ENCODE measurements around the gene CCDC24.

CCDC24 gene

DNA sequence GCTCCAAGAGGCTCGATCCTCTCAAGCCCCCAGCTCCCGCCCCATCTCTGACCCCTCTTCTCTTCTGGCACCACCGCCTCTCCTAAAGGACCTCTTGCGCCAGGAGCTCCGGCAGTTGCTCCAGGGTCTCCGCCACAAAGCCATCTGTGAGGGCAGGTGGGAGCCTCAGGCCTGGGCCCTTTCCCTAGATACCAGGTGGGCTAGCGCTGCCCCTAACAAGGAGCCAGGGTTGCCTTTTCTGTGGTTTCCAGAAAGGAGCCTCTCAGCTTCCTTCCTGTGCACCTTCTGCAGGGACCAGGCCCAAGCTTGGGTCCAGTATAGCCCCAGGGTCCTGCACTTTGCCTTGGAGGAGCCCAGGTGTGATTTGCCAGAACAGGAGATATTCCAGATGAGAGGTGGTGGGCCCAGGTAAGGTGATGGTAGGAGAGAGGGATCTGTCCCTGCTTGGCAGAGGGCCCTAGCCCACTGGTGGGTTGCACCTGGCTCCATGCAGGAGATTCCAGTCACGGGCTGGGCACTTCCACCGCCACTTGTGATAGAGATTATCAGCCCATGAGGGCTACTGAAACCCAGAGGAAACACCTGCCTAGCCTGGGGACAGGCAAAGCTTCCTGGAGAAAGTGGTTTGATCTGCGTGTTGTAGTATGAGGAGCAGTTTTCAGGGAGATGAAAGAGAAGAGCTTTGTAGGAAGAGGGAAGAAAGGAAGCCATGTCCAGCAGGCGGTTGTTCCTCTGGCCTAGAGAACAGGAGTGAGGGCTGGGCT, 1.0 kb downstream of the CCDC24 start:
- in situ Hi-C loops (cut with HindIII; ENCODE audit: low pct_ligation_motif_present, low pct_unique_long_range_greater_than_20kb, low sequenced_read_pairs) = no loop called here
- DNase-seq = no peak

DNA sequence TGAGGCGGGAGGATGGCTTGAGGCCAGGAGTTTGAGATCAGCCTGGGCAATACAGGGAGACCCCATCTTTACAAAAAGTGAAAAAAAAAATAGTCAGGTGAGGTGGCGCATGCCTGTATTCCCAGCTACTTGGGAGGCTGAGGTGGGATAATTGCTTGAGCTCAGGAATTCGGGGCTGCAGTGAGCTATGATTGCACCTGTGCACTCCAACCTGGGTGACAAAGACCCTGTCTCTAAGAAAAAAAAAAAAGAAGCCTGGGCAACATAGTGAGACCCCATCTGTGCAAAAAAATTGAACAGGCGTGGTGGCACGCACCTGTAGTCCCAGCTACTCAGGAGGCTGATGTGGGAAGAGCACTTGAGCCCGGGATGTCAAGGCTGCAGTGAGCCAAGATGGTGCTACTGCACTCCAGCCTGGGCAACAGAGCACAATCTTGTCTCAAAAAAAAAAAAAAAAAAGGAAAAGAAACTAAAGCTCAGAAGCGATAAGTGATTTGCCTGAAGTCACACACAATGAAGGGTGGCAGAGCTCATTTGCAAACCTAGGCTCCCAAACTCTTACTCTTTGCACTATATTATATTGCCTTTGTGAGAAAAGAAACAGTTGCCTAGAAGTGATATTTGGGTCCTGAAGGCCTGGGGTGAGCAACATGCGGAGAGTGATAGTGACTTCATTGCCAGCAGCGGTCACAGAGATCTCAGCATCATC, 2.0 kb downstream of the CCDC24 start:
- in situ Hi-C loops (cut with HindIII; ENCODE audit: low pct_ligation_motif_present, low pct_unique_long_range_greater_than_20kb, low sequenced_read_pairs) = no loop called here
- no peak for DNase-seq

DNA sequence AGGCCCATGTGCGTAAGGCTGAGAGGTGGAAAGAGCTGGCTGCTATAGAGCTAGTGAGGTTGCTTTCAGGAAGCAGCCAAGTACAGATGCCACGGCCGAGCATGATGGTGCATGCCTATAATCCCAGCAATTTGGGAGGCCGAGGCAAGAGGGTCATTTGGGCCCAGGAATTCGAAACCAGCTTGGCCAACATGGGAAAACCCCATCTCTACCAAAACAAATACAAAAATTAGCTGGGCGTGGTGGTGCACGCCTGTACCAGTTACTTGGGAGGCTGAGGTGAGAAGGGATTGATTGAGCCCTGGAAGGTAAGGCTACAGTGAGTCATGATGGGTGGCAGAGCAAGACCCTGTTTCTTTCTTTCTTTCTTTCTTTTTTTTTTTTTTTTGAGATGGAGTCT, 2.7 kb downstream of the CCDC24 start:
- in situ Hi-C loops (cut with HindIII; ENCODE audit: low pct_ligation_motif_present, low pct_unique_long_range_greater_than_20kb, low sequenced_read_pairs) = no loop called here
- DNase-seq = no peak

DNA sequence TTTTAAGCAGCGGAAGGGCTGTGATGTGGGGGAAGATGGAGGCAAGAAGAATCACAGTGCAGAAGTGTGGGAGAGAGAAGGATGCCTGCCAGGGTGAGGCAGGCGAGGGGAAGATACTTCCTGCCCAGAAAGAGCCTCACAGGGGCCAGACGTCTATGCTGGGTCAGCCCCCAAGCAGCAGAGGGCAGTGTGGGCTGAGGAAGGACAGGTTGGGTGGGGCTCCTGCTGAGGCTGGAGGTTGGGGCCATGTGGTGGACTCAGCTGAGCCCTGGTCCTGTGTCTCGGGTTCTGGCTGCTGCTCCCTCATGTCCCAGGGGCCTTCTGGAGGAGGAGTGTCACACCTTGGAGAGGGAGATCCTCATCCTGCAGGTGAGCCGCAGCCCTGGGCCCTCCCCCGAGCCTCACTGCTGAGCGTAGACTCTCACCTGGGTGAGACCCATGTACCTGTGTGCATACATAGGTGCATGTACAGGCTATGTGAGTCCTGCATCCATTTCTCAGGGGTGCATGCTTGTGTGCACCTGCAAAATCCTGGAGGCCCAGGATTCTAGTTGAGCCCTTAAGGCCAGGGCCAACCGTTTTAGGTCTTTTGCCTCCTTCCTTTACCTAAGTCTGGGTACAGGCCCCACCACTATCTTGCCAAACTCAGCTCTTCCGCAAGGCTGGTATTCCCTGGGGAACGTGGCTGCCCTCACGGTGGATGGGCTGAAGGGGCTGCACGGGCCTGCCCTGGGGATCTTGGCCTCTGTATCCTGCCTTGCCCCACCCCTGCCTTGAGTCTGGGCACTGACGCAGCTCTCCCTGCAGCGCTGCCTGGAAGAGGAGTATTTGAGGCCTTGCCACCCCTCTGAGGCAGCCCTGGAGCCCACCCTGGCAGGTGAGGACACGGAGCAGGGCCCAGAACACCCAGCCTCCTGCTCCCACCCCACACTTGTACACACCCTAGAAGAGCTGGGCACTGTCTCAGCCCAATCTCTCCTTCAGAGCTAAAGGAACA, 3.7 kb downstream of the CCDC24 start:
- DNase-seq = peak; percentile 36
- in situ Hi-C loops (cut with HindIII; ENCODE audit: low pct_ligation_motif_present, low pct_unique_long_range_greater_than_20kb, low sequenced_read_pairs) = no loop called here

DNA sequence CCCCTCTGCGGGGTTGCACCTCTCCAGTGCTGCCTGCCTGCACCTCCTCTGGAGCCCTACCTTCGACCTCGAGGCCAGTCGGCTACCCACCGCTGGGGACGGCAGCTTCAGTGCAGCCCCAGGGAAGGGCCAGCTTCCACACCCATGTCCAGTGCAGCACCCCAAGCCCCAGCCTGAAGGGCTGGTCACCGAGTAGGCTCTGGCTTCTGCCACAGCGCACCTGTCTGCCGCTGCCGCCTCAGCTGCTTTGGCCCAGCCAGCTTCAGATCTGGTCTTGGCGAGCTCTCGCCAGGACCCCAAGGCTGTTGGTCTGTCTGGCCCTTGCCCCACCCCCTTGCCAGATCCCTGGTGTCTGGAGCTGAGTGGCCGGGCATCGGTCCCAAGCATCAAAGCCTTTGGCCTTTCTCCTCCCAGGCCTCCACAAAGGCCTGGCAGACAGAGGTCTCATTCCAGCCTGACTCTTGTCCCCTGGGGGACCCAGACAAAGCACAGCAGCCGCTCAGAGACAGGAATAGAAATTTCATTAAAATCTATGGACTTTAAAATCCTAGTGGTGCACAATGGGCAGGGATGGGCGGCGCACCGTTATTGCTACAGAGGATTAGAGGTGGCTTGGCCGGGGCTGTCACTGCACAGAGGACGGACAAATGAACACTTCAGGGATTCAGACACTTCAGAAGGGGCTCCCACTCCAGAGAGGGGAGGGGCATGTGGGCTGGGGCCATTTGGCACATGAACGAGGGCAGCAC, 4.8 kb downstream of the CCDC24 start:
- in situ Hi-C loops (cut with HindIII; ENCODE audit: low pct_ligation_motif_present, low pct_unique_long_range_greater_than_20kb, low sequenced_read_pairs) = no loop called here
- no peak for DNase-seq

DNA sequence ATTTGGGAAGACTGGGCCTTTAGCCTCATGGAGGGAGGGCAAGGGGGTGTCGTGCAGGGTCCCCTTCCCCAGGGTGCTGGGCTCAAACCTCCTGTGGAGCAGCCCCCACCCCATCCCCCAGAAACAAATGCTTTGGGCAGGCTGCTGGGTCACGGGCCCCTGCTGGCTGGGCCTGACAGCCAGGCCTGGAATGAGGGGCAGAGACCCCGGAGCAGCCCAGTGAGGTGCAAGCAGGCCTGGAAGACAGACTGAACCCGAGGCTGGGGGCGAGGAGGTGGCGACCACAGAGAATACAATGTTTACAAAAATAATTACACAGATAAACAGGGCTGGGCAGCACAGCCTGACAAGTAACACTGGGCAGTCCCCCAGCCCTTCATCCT, 5.3 kb downstream of the CCDC24 start:
- in situ Hi-C loops (cut with HindIII; ENCODE audit: low pct_ligation_motif_present, low pct_unique_long_range_greater_than_20kb, low sequenced_read_pairs) = no loop called here
- no peak for DNase-seq

DNA sequence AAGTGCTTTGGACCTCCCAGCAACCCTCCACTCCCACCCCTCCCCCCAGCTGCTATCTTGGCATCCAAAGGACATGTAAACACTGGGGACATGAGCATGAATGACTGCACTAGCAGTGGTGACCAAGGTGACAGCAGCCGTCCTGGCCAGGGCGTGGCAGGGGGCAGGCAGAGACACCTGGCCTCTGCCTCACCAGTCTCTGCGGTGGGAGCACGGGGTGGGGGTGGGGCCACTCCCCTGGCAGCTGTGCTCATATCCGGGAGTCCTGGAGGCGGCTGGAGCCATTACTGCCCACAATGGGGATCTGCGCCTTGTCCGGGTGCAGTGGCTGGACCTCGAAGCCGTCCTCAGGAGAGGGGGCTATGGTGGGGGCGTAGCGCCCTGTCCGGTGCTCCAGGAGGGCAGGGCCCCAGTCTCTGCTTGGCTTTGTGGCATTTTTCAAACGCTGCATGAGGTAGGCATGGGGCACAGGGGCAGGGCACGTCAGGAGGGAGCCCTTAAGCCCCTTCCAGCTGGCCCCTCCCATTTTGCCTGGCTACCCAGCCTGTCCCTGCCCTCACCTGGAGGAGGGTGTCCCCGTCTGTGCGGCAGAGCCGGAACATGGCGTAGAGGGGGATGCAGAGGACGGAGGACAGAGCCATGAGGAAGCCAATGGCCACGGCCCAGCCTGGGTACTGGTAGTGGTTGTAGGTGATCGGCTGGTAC, 6.0 kb downstream of the CCDC24 start:
- in situ Hi-C loops (cut with HindIII; ENCODE audit: low pct_ligation_motif_present, low pct_unique_long_range_greater_than_20kb, low sequenced_read_pairs) = no loop called here
- DNase-seq = no peak

DNA sequence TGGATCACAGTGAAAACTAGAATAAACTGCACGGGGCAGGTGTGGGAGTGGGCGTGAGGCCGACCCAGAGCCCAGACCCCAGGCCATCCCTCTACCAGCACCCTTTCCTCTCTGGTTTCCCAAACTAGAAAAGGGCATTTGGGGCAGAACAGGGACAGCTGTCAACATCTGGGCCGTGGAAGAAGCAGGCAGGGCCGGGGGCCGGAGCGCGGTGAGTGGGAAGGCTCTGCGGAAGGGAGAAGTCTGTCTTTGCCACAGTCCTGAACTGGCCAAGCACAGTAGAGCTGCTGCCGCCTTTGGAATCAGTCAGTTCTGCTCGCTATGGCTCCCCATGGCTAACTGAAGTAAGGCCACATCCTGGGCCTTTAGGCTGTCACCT, 6.6 kb downstream of the CCDC24 start:
- in situ Hi-C loops (cut with HindIII; ENCODE audit: low pct_ligation_motif_present, low pct_unique_long_range_greater_than_20kb, low sequenced_read_pairs) = no loop called here
- DNase-seq = no peak

DNA sequence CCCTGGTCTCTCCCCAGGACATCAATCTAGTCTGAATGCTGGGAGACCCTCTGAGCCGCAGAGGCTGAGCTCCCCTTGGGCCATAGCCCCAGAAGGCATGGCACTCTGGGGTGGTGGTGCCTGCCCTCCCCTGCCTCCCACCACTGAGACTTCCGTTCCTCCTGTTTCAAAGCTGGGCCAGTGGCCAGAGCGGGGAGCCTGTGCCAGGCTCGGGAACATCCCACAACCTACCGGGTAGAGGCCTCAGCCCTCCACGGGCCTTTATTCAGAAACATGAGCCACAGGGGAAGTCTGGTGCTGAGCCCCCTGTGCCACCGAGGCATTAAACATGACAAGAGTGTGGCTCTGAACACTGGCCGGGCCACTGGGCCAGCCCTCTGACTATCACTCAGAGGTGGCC, 8.1 kb downstream of the CCDC24 start:
- in situ Hi-C loops (cut with HindIII; ENCODE audit: low pct_ligation_motif_present, low pct_unique_long_range_greater_than_20kb, low sequenced_read_pairs) = no loop called here
- no peak for DNase-seq

DNA sequence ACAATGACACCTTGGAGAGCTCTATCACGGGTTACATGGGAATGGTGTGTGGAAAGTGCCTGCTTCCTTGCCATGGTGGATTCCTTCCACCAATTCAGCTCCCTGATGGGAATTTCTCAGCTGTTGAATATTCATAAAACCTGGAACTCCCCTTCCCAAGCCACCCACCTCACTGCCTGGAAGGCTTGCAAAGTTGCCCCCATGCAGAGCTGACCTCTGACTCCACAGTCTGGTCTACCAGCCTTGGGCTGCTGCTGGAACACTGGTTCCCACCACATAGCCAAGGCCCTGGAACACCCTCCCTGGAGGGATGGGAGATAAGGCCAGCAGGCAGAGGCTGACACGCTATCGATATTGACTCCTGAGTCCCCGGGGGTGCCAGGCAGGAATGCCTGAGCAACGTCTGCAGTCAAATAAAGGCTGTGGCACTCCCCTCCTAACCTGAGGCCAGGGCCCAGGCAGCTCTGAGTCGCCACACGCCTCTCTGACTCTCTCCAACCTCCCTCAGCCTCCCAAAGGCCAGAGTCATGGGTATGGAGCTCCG, 8.8 kb downstream of the CCDC24 start:
- in situ Hi-C loops (cut with HindIII; ENCODE audit: low pct_ligation_motif_present, low pct_unique_long_range_greater_than_20kb, low sequenced_read_pairs) = no loop called here
- no peak for DNase-seq

DNA sequence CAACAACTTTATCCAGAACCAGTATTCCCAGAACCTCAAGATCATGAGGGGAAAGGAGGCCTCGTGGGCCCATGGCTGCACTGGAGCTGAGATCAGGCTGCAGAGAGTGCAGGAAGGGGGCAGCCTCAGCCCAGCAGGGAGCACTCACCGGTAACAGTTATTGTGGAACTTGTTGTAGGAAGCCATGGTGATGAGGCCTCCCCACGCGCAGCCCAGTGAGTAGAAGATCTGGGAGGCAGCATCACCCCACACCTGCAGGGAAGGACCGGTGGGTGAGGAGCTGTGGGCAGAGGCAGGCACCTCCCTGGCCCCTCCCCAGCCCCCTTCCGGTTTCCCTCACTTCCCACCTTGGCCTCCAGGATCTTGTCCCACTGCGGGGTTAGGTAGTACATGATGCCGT, 10.8 kb downstream of the CCDC24 start:
- in situ Hi-C loops (cut with HindIII; ENCODE audit: low pct_ligation_motif_present, low pct_unique_long_range_greater_than_20kb, low sequenced_read_pairs) = no loop called here

DNA sequence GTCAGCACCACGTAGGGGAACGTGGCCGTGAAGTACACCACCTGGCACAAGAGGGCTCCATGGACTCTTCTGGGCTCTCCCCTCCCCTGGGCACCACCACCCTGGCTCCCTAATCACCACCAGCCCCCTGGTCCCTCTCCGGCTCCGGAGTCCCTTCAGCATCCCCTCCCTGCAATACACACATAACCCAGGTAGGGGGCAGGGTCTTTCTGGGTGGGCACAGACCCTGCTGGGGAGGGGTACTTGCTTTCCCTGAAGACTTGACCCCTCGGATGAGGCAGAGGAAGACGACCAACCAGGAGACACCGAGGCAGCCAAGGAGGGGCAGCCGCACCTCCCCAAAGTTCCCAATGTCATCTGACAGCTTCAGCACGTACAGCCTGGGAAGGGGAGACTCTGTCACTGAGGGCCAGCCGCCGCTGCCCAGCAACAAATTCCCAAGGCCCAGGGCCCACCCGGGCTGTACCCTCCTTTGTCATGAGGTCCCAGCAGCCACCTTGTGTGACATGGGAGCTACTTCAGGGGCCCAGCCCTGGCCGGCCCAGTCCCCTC, 11.3 kb downstream of the CCDC24 start:
- no peak for DNase-seq
- in situ Hi-C loops (cut with HindIII; ENCODE audit: low pct_ligation_motif_present, low pct_unique_long_range_greater_than_20kb, low sequenced_read_pairs) = no loop called here

More for the DNA sequence above, 10.8 kb downstream of the CCDC24 start:
- DNase-seq = no peak

DNA sequence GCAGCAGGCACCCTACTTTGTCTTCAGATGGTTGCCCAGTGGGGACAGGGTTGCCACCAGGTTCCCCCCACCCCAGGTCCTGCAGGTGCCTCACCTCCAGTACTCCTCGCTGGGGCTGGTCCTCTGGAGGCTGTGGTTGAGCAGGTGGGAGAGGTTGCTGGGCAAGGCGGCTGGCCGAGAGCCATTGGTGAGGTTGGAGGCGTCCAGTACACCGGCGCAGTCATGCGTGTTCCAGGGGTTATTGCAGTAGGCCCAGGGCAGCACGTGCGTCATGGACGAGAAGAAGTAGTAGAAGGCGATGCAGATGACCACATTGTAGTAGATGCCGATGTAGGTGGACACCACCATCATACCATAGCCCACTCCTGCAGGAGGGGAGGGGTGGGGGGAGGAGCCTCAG, 16.9 kb downstream of the CCDC24 start:
- in situ Hi-C loops (cut with HindIII; ENCODE audit: low pct_ligation_motif_present, low pct_unique_long_range_greater_than_20kb, low sequenced_read_pairs) = no loop called here
- DNase-seq = no peak

DNA sequence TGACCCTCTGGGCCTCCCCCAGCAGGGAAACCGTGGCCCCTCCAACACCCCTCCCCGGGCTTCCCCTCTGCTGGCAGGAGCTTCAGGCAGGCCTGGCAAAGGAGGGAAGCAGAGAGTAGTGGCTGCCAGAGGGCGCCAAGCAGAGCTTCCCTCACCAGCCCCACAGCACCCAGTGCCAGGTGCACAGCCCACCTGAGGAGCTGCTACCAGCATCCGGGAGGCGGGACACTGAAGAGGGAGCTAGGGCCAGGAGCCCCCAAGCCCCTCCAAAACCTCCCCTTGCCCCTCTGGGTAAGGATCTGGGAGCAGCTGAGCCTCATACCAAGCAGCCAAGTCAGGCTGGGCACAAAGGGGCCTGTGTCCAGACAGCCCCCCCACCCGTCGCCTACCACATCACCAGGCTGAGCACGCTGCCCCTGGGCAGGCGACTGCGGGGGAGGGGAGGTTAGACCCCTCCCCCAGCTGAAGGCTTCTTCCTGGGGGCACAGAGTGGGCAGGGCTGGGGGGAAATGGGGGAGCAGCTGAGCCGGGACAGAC, 19.6 kb downstream of the CCDC24 start:
- DNase-seq = no peak
- in situ Hi-C loops (cut with HindIII; ENCODE audit: low pct_ligation_motif_present, low pct_unique_long_range_greater_than_20kb, low sequenced_read_pairs) = no loop called here

DNA sequence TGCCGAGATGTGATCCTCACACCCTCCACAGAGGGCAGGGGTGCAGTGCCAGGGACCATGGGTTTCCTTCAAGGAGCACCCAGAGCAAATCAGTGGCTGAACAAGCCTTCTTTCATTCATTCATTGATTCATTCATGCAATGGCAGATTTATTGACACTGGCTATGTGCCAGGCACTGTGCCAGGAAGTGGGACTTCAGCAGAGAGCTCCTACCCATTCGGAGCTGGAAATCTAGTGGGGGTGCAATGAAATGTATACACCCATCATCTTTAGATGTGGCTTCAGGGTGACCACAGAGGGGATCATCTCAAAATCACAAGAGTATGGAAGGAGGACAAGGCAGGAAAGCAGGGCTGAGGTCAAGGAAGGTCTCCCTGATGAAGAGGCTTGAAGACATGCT, 21.0 kb downstream of the CCDC24 start:
- DNase-seq = no peak
- in situ Hi-C loops (cut with HindIII; ENCODE audit: low pct_ligation_motif_present, low pct_unique_long_range_greater_than_20kb, low sequenced_read_pairs) = no loop called here

DNA sequence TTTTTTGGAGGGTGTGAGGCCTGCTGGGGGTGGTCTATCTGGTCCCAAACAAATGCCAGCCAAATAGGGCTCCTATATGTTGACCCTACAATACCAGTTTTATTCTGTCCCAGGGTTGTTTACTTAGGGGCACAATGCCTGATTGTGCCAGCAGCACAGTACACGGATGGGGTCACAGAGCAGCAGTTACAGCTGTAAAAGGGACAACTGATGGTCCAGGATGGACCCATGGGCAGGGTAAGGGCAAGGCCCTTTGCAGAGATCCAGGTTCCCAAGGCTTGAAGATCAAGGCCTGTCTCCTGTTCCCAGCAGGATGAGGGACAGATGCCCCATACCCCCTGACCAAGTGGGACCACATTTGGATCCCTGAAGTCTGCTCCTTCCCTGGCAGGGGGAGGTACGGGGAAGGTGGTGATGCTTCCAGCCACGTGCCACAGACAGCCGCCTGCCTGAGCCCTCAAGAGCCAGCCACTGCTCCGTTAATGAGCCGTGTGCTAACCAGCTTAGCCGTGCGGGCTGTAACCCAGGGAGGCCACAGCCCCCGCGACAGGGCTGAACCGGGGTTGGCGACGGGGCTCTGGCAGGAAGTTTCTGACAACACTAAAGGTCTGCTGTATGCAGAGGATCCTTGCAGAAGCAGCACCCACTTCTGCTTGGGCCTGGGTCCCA, 21.7 kb downstream of the CCDC24 start:
- in situ Hi-C loops (cut with HindIII; ENCODE audit: low pct_ligation_motif_present, low pct_unique_long_range_greater_than_20kb, low sequenced_read_pairs) = no loop called here
- no peak for DNase-seq

DNA sequence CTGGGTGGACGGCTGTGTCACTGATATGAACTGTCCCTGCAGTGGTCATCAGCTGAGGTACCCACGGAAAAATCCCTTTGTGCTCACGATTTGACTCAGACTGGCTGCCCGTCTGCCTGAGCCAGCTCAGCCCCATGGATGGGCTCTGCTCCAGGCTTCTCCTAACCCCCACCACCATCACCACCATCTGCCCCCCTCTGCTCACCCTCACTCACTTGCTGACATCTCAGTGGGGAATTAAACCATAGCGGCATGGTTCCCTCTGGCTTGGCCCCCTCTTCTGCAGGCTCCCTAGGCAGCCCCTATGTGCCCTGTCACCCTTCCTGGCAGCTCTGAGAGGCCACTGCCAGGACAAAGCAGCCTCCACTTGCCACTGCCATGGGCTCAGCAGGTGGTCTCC, 22.6 kb downstream of the CCDC24 start:
- no peak for DNase-seq
- in situ Hi-C loops (cut with HindIII; ENCODE audit: low pct_ligation_motif_present, low pct_unique_long_range_greater_than_20kb, low sequenced_read_pairs) = no loop called here

Measured in ACHN (cell line).